ENCODE measurements around the gene KCNJ6. TPM values are rescaled to one million over a fixed set of nuclear protein-coding genes. Genes with fewer than 3 reads are reported as not detected.

Gene KCNJ6
- total and polyA plus RNA-seq, 2 experiments from 2014 or later = not detected

DNA sequence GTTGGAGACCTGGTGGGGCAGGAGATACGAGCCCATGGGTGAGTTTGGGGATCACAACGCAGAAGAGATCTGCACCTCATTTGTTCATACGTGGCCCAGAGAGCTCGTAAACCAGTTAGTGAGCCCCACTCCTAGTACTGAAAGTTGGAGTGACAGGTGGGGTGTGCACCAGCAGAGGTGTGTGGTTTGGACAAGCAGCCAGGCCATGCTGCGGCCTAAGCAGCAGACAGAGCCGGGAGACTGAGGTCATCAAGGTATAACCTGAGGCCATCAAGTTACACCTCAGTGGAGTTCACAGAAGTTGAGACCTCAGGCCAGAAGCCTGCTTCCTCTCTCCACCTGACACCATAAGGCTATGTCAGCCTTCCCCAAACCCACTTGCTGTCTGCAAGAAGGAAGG, 27.6 kb downstream of the KCNJ6 start:
- H3K4me3 ChIP-seq = no peak overlapping the region
- TF ChIP-seq, protein P1, sequence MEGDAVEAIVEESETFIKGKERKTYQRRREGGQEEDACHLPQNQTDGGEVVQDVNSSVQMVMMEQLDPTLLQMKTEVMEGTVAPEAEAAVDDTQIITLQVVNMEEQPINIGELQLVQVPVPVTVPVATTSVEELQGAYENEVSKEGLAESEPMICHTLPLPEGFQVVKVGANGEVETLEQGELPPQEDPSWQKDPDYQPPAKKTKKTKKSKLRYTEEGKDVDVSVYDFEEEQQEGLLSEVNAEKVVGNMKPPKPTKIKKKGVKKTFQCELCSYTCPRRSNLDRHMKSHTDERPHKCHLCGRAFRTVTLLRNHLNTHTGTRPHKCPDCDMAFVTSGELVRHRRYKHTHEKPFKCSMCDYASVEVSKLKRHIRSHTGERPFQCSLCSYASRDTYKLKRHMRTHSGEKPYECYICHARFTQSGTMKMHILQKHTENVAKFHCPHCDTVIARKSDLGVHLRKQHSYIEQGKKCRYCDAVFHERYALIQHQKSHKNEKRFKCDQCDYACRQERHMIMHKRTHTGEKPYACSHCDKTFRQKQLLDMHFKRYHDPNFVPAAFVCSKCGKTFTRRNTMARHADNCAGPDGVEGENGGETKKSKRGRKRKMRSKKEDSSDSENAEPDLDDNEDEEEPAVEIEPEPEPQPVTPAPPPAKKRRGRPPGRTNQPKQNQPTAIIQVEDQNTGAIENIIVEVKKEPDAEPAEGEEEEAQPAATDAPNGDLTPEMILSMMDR (IDR thresholded peaks at IDR 0.05; ENCODE audit: low read depth, low read length) = no peak

GRCh38 chr21:37886726-37887299, 29.4 kb downstream of the KCNJ6 start:
- H3K27me3 ChIP-seq = no peaks in the 10 kb centered on the region
- H3K4me1 ChIP-seq (ENCODE audit: low read depth) = no peaks in the 10 kb centered on the region
- no peaks in the 10 kb centered on the region for H3K9me3 ChIP-seq (ENCODE audit: low read depth)
- H3K4me3 ChIP-seq = no peak overlapping the region
- no peaks in the 10 kb centered on the region for H3K36me3 ChIP-seq
- TF ChIP-seq, protein P1 (IDR thresholded peaks at IDR 0.05; ENCODE audit: low read depth, low read length) = no peak
- H3K27ac ChIP-seq = no peak overlapping the region
- DNase-seq (ENCODE audit: low read depth in 1 of 2, low spot score in 1 of 2) = no peak

More for the DNA sequence above, 27.6 kb downstream of the KCNJ6 start:
- Histone ChIP-seq H3K9me3 (ENCODE audit: low read depth) (no peaks in the 10 kb centered on the region), H3K36me3 (no peaks in the 10 kb centered on the region), H3K27me3 (no peaks in the 10 kb centered on the region), H3K4me1 (ENCODE audit: low read depth) (no peaks in the 10 kb centered on the region), H3K27ac (no peak overlapping the region)
- no peak for DNase-seq (ENCODE audit: low read depth in 1 of 2, low spot score in 1 of 2)

DNA sequence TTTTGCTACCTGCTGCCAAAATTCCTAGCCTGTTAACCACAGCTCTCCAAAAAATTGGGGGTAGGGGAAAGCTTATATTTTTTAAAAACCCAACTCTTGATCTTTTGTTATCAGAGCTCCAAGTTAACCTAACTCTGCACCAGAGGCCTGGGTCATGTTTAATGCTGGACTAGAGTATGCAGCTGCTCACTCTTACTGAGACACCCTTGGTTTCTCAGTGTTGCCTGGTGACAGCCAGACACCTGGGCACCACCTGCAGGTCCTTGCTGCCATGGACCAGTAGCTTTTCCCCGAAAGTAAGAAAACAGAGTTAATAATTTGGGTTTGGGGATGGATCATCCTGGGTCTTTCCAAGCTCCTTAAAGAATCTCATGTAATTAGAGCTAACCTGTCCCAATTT, 30.1 kb downstream of the KCNJ6 start:
- TF ChIP-seq, protein P1 (IDR thresholded peaks at IDR 0.05; ENCODE audit: low read depth, low read length) = no peak
- H3K27ac ChIP-seq = no peak overlapping the region
- no peaks in the 10 kb centered on the region for H3K36me3 ChIP-seq
- no peaks in the 10 kb centered on the region for H3K4me1 ChIP-seq (ENCODE audit: low read depth)
- no peak overlapping the region for H3K4me3 ChIP-seq
- H3K27me3 ChIP-seq = no peaks in the 10 kb centered on the region
- no peaks in the 10 kb centered on the region for H3K9me3 ChIP-seq (ENCODE audit: low read depth)
- no peak for DNase-seq (ENCODE audit: low read depth in 1 of 2, low spot score in 1 of 2)

- H3K27me3 ChIP-seq = no peaks in the 10 kb centered on the region
These were observed 37.2 kb downstream of the KCNJ6 start for GRCh38 chr21:37878946-37879660.

DNA sequence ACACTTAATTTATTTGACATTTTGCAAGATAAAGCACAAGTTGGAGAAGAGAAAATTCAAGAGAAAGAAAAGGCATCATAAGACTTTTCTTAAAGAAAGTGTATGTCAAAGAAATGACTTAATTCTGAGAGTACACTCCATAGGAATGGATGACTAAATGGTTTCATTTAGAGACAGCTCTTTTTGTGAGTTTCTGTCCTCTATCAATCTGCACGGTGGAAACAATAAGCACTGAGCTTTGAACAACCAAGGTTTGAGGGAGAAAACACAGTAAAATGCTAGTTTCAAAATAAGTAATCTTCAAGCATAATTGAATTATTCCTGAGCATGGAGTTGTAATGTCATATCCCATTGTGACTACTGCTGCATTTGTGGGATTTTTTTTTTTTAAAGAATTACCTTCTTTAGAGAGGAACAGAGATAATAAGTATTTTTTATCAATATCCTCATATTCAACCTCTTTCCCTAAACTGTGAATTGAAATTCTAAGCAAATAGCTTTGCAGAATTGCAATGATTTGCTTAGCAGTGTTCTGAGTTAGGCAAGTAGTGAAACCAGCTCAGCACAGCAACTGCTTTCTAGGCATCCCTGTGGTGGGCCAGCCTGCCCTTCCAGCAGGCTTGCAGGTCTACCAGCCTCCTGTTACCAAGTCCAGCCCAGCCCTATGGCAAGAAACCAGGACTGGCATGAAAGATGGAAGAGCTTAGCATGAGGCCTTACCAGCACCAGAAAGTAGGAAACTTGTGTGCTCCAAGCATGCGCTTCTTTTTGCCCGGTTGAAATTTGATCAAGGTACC, 38.2 kb downstream of the KCNJ6 start:
- no peaks in the 10 kb centered on the region for H3K4me1 ChIP-seq (ENCODE audit: low read depth)

More at GRCh38 chr21:37878946-37879660, 37.2 kb downstream of the KCNJ6 start:
- Histone ChIP-seq H3K36me3 (no peaks in the 10 kb centered on the region), H3K9me3 (ENCODE audit: low read depth) (no peaks in the 10 kb centered on the region), H3K4me1 (ENCODE audit: low read depth) (no peaks in the 10 kb centered on the region), H3K4me3 (no peak overlapping the region), H3K27ac (no peak overlapping the region)
- TF ChIP-seq, protein P1 (IDR thresholded peaks at IDR 0.05; ENCODE audit: low read depth, low read length) = no peak
- peak in 1 of 2 donors; percentile 48 for DNase-seq (ENCODE audit: low read depth in 1 of 2, low spot score in 1 of 2)

More for the DNA sequence above, 38.2 kb downstream of the KCNJ6 start:
- no peaks in the 10 kb centered on the region for H3K9me3 ChIP-seq (ENCODE audit: low read depth)
- H3K4me3 ChIP-seq = no peak overlapping the region
- no peaks in the 10 kb centered on the region for H3K27me3 ChIP-seq
- TF ChIP-seq, protein P1 (IDR thresholded peaks at IDR 0.05; ENCODE audit: low read depth, low read length) = no peak
- H3K36me3 ChIP-seq = no peaks in the 10 kb centered on the region
- DNase-seq (ENCODE audit: low read depth in 1 of 2, low spot score in 1 of 2) = no peak
- H3K27ac ChIP-seq = no peak overlapping the region
